CD14-positive monocyte (primary cell): Measurements from ENCODE around the gene FOXRED2. TPM values are rescaled to one million over a fixed set of nuclear protein-coding genes. Genes with fewer than 3 reads are reported as not detected.
A peak's percentile ranks its signal among the peaks of the same experiment; 100 is the strongest.

Source experiments
- DNase-seq, 3 donors: peaks; one replicate each; pipeline ENCODE4 v3.0.0-alpha.2; 2011 to 2022
- H2AFZ ChIP-seq: 2 replicates; pipeline ENCODE4 v1.6.0; 2012; ENCODE audit warnings: mild to moderate bottlenecking, low read depth, low read length, inconsistent platforms; ENCODE audit not compliant: insufficient read depth, poor library complexity, severe bottlenecking
- H3K27ac ChIP-seq, 2 donors: 1 replicate in 1 of 2; 2 replicates in 1 of 2; pipeline ENCODE4 v1.5.1; 2012 to 2013; ENCODE audit warnings: low read length in 2 of 2, control low read depth in 1 of 2, inconsistent platforms in 1 of 2, low read depth in 1 of 2, mild to moderate bottlenecking in 1 of 2
- H3K27me3 ChIP-seq, 2 donors: one replicate each; pipeline versions ENCODE4 v1.6.0 to v1.6.1; 2011 to 2013; ENCODE audit warnings: low read length in 2 of 2; ENCODE audit not compliant: control insufficient read depth in 2 of 2, insufficient read depth in 2 of 2
- H3K36me3 ChIP-seq, 2 donors: replicated peaks in 1 of 2; 1 replicate in 1 of 2; 2 replicates in 1 of 2; pipeline versions ENCODE4 v1.5.1 to v1.6.1; 2012 to 2013; ENCODE audit warnings: low read length in 2 of 2, control low read depth in 1 of 2, inconsistent platforms in 1 of 2, mild to moderate bottlenecking in 1 of 2; ENCODE audit not compliant: insufficient read depth in 2 of 2, control insufficient read depth in 1 of 2
- H3K4me1 ChIP-seq, 2 donors: 1 replicate in 1 of 2; 2 replicates in 1 of 2; pipeline versions ENCODE4 v1.5.1 to v1.6.1; 2012 to 2013; ENCODE audit warnings: low read length in 2 of 2, control low read depth in 1 of 2, inconsistent platforms in 1 of 2, mild to moderate bottlenecking in 1 of 2, moderate library complexity in 1 of 2; ENCODE audit not compliant: insufficient read depth in 2 of 2, control insufficient read depth in 1 of 2
- H3K4me2 ChIP-seq: replicated peaks from 2 replicates; pipeline ENCODE3; 2012; ENCODE audit warnings: low read length, moderate library complexity, mild to moderate bottlenecking; ENCODE audit not compliant: poor library complexity, severe bottlenecking; ENCODE audit errors: extremely low read depth
- H3K4me3 ChIP-seq, 3 experiments: fragments of 200-600 bp in 1 of 3; sonication (generic) in 1 of 3; replicated peaks in 1 of 3; 1 replicate in 2 of 3; 2 replicates in 1 of 3; pipeline ENCODE4 v1.5.1; 2011 to 2013; ENCODE audit warnings: low read length in 3 of 3, mild to moderate bottlenecking in 3 of 3, control low read depth in 2 of 3, low read depth in 2 of 3, inconsistent platforms in 1 of 3, moderate library complexity in 1 of 3
- H3K79me2 ChIP-seq: 2 replicates; pipeline ENCODE4 v1.6.0; 2012; ENCODE audit warnings: mild to moderate bottlenecking, control low read depth, inconsistent platforms, low read length, moderate library complexity; ENCODE audit not compliant: insufficient read depth
- H3K9ac ChIP-seq: 2 replicates; pipeline ENCODE4 v1.6.0; 2017; ENCODE audit warnings: low read length, mild to moderate bottlenecking; ENCODE audit not compliant: insufficient read depth, poor library complexity, severe bottlenecking
- H3K9me3 ChIP-seq, 2 donors: replicated peaks in 1 of 2; 1 replicate in 1 of 2; 2 replicates in 1 of 2; pipeline versions ENCODE4 v1.5.1 to v1.6.1; 2012 to 2013; ENCODE audit warnings: low read length in 2 of 2, control low read depth in 1 of 2; ENCODE audit not compliant: control insufficient read depth in 1 of 2, insufficient read depth in 1 of 2
- H4K20me1 ChIP-seq: 2 replicates; pipeline ENCODE4 v1.6.0; 2012; ENCODE audit warnings: mild to moderate bottlenecking, low read length, control low read depth, moderate library complexity; ENCODE audit not compliant: insufficient read depth
- H3K27ac Mint-ChIP-seq, 7 donors: one replicate each; pipeline ENCODE4 v1.8.0; 2020; ENCODE audit warnings: mild to moderate bottlenecking in 7 of 7, mixed read lengths in 7 of 7, moderate library complexity in 6 of 7, inconsistent platforms in 2 of 7
- H3K27me3 Mint-ChIP-seq, 3 donors: one replicate each; pipeline ENCODE4 v1.8.0; 2021 to 2022; ENCODE audit warnings: low read depth in 3 of 3, mild to moderate bottlenecking in 3 of 3, mixed read lengths in 3 of 3, moderate library complexity in 3 of 3, inconsistent platforms in 1 of 3
- H3K36me3 Mint-ChIP-seq, 2 donors: one replicate each; pipeline ENCODE4 v1.8.0; 2020; ENCODE audit warnings: mixed read lengths in 2 of 2, inconsistent platforms in 1 of 2, mild to moderate bottlenecking in 1 of 2
- H3K4me1 Mint-ChIP-seq: one replicate; pipeline ENCODE4 v1.8.0; 2020; ENCODE audit warnings: mild to moderate bottlenecking, mixed read lengths
- H3K4me3 Mint-ChIP-seq, 2 donors: one replicate each; pipeline ENCODE4 v1.8.0; 2020; ENCODE audit warnings: mild to moderate bottlenecking in 2 of 2, mixed read lengths in 2 of 2, moderate library complexity in 1 of 2
- H3K9me3 Mint-ChIP-seq, 7 donors: one replicate each; pipeline ENCODE4 v1.8.0; 2020 to 2022; ENCODE audit warnings: mixed read lengths in 7 of 7, mild to moderate bottlenecking in 6 of 7, moderate library complexity in 6 of 7, inconsistent platforms in 2 of 7
- CTCF ChIP-seq: fragments of 200-600 bp; IDR thresholded peaks from one replicate; pipeline ENCODE4 v1.8.0; 2022; ENCODE audit warnings: antibody characterized with exemption, mild to moderate bottlenecking
- WGBS: methylation state at CpG from one replicate; pipeline ENCODE4 v1.1.5; 2013; ENCODE audit warnings: missing lambda C conversion rate; ENCODE audit not compliant: insufficient coverage; 5-methylcytosine and 5-hydroxymethylcytosine counted together
- intact Hi-C, 2 donors: fragments of 100-400 bp; cut with micrococcal nuclease; formaldehyde crosslinking; loops; one replicate each; pipeline versions ENCODE4 v1.15.0 to v1.15.1; 2023
- polyA plus RNA-seq, 3 donors: library from polyadenylated mRNA; depleted of rRNA in 1 of 3; unstranded in 2 of 3; stranded (reverse) in 1 of 3; fragments of 300-500 nt in 2 of 3; fragments of >200 nt in 1 of 3; fragmentation: Illumina TruSeq in 2 of 3; gene quantifications; 1 replicate in 2 of 3; 2 replicates in 1 of 3; pipeline ENCODE4 v1.2.3, GENCODE V29; 2012 to 2021

FOXRED2 gene
- polyA plus RNA-seq, 3 donors: 1.5 to 2.0 (median 1.9) TPM

- H3K27me3 ChIP-seq: no peaks in the 10 kb centered on the region
- Mint-ChIP-seq H3K27me3 (peaks cover 0 to 4% (median 0%) of the 10 kb centered on the region in 3 donors), H3K27ac (peak overlapping the region; percentile 40 to 92 (median 63)), H3K4me1 (peaks cover 23% of the 10 kb centered on the region), H3K4me3 (peak overlapping the region; percentile 56 to 75), H3K36me3 (peaks cover 29 to 41% of the 10 kb centered on the region in 2 donors), H3K9me3 (peaks cover 0 to 3% (median 0%) of the 10 kb centered on the region in 7 donors)
- peak overlapping the region; percentile 30 to 48 for H3K27ac ChIP-seq
- intact Hi-C loops: no loop called here
- peak overlapping the region; percentile 68 for H3K4me2 ChIP-seq
- no peaks in the 10 kb centered on the region for H4K20me1 ChIP-seq
- H3K79me2 ChIP-seq: no peaks in the 10 kb centered on the region
- peak overlapping the region; percentile 65 for H2AFZ ChIP-seq
- DNase-seq: peak; percentile 75 to 92 (median 78)
- peaks cover 2 to 9% of the 10 kb centered on the region in 2 donors for H3K36me3 ChIP-seq
- 0% methylated on average over 9 of the region's 16 CpGs for WGBS
- H3K4me1 ChIP-seq: peaks cover 17 to 20% of the 10 kb centered on the region in 2 donors
- peak overlapping the region in 1 of 3 experiments; percentile 48 for H3K4me3 ChIP-seq
- no peaks in the 10 kb centered on the region for H3K9me3 ChIP-seq
- H3K9ac ChIP-seq: no peak overlapping the region
- TF ChIP-seq CTCF: no peak
Measured at GRCh38 chr22:36493690-36494110, 13.1 kb downstream of the FOXRED2 start.

GRCh38 chr22:36492109-36492508 lies 14.7 kb downstream of the FOXRED2 start:
- peaks cover 17 to 20% of the 10 kb centered on the region in 2 donors for H3K4me1 ChIP-seq
- no peak overlapping the region for H2AFZ ChIP-seq
- H3K9ac ChIP-seq: no peak overlapping the region
- peaks cover 2 to 6% of the 10 kb centered on the region in 2 donors for H3K36me3 ChIP-seq
- DNase-seq: no peak
- no peak for TF ChIP-seq CTCF
- Mint-ChIP-seq H3K27me3 (peaks cover 0 to 4% (median 0%) of the 10 kb centered on the region in 3 donors), H3K36me3 (peaks cover 29 to 49% of the 10 kb centered on the region in 2 donors), H3K27ac (no peak overlapping the region), H3K9me3 (peaks cover 6 to 10% (median 9%) of the 10 kb centered on the region in 7 donors), H3K4me1 (peaks cover 23% of the 10 kb centered on the region), H3K4me3 (no peak overlapping the region)
- H3K4me3 ChIP-seq: no peak overlapping the region
- H3K4me2 ChIP-seq: no peak overlapping the region
- no peaks in the 10 kb centered on the region for H3K27me3 ChIP-seq
- H3K27ac ChIP-seq: no peak overlapping the region
- peaks cover 3 to 7% of the 10 kb centered on the region in 2 donors for H3K9me3 ChIP-seq
- no peaks in the 10 kb centered on the region for H3K79me2 ChIP-seq
- 76% methylated on average over 2 of the region's 5 CpGs for WGBS
- intact Hi-C loops: no loop called here
- H4K20me1 ChIP-seq: no peaks in the 10 kb centered on the region
